GM21576 (cell line): ENCODE results near the gene KRT3.

Experiments used
- ATAC-seq: cut with Tn5 transposase; IDR thresholded peaks from one replicate; pipeline ENCODE4 v1.9.1; 2021; ENCODE audit warnings: mild to moderate bottlenecking, moderate library complexity; ENCODE audit not compliant: unreplicated experiment

Gene KRT3

GRCh38 chr12:52784909-52785308, 11.0 kb downstream of the KRT3 start:
- ATAC-seq: no peak

- no peak for ATAC-seq
Measured at GRCh38 chr12:52783563-52784316, 12.2 kb downstream of the KRT3 start.

DNA sequence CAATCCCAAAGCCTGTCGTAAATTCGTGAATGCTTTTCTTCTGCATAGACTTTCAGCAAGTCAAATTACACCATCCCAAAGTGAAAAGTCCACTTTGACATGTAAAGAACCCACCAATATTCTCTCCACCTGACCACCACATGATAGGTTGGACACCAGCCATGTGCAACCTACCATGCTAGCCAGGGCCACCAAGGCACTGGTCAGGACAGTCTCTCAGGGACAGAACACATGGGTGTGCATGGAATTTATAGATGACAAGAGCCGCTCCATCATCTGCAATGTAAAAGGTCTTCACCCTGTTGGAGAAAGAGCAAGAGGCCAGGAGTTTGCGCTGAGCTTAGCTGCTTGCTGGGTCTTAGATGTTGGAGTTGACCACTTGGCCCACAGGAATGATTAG, 13.4 kb downstream of the KRT3 start:
- no peak for ATAC-seq

- no peak for ATAC-seq
Measured at GRCh38 chr12:52781399-52782082, 14.4 kb downstream of the KRT3 start.

DNA sequence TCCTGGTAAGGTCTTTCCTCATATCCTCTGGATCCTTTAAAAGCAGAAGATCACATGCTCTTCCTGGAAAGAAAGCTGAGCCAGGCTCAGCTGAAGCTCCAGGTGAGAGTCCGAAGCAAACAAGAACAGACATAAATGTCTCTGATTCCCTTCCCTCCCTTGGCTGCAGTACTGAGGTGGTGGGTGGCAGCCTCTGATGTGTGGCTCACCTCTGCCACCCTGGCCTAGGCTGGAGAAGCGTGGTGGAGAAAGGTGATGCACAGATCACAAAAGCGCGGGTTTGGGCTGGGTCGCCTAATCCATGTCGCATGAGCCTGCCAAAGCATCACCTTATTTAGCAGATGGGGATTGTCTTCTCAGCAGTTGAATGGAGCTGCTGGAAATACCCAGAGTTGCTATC, 16.0 kb downstream of the KRT3 start:
- no peak for ATAC-seq

DNA sequence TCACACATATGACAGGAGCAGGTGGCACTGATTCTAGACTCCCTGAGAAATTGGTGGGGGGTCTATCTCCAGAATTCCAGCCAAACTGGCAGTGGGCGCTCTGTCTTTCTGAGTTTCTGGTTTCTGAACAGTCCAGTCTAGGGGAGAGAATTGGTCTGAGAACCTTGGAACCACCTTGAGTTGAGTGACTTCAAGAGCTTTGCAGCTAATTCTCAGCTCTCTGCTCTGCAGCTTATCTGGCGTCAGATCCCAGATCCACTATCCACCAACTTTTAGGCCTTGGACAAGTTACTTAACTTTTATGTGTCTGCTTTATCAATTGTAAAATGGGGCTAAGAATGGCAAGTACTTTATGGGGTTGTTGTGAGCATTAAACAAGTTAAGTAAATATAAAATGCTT, 17.1 kb downstream of the KRT3 start:
- ATAC-seq: no peak

DNA sequence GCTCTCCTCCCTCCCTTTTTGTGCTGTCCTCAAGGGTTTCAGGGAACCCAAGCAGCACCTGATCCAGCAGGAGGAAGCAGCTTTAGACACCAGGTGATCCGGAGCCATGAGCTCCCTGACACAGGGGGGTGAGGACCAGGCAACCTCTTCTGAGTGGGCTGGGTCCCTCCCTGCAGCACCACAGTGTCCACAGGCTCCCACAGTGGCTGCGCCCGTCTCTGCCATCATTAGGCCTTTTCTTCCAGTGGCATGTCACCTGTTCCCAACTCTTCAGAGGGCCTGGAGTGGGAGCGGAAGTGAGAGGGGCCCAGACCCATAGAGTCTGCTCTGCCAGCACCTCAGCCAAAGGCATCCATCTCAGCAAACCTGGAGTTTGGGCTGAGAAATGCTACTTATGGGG, 18.4 kb downstream of the KRT3 start:
- no peak for ATAC-seq

DNA sequence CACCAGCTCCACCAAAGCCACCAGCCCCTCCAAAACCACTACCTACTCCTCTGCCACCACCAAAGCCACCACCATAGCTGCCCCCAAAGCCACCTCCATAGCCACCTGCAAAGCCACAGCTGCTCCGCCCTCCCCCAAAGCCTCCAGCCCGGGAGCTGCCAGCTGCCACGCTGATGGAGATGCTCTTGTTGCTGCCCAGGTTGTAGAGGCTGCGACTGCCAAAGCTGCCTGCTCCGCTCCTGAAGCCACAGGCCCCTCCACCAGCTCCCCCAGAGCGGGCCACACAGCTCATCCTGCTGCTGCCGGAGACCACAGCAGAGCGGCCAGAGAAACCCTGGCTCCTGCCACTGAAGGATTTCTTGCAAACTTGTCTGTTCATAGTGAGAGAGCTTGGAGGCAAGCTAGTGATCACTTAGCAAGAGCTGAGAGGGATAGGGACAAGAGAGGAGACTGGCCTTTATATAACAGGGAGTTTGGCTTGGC, 19.0 kb downstream of the KRT3 start, which contains the start of gene KRT76:
KRT76 (minus strand) TSS at position 433 of the 483 bp plus-strand sequence; CDS start at position 379, 54 bp downstream.
- ATAC-seq: no peak

GRCh38 chr12:52776435-52776834, 19.5 kb downstream of the KRT3 start:
- no peak for ATAC-seq

DNA sequence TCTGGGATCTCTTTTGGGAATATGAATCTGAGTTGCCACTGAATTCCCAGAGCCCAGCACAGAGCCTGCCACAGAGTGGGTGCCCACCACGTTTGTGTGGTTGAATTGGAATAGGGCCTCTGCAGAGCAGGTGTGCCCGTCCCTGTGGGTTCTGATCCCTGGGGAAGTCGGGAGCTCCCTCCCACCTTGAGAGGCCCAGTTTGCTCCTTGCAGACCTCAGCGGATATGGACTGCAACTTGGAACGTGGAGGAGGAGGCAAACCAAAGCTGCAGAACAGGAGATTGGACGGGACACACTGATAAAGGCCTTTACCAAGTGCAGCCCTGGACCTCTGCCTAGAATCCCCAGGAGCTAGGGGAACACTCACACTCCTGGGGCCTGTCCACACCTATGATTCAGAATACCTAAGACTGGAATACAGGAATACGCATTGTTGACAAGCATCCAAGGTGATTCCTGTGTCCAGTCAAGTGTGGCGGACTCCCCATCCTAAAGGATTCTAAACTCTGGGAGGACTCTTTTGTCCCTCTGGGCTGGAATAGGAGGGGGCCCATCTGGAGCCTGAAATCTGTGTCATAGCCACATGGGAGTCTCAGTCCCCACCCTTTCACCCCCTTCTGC, 21.2 kb downstream of the KRT3 start:
- ATAC-seq: no peak

GRCh38 chr12:52772772-52773171, 23.1 kb downstream of the KRT3 start:
- ATAC-seq: no peak

GRCh38 chr12:52772188-52772587, 23.7 kb downstream of the KRT3 start:
- ATAC-seq: no peak

GRCh38 chr12:52771505-52771904, 24.4 kb downstream of the KRT3 start:
- no peak for ATAC-seq

- ATAC-seq: no peak
Measured at GRCh38 chr12:52771088-52771487, 24.8 kb downstream of the KRT3 start.

DNA sequence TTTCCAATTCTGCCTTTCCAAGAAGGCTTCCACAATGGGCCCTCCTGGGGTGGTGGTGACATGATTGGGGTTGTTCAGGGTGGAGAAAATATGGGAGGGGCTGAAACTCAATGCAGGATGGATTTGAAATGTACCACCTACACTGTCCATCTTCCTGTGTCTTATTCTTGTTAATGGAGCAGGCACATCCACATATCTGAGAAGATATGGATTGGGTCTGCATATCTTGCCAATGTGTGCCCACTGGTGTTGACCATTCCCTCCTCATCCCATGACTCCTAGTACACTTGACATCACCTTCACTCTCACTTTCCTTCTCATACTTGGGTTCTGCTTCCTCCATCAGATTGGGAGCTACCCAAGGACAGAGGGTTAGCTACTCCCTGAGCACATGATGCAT, 26.0 kb downstream of the KRT3 start:
- ATAC-seq: no peak

DNA sequence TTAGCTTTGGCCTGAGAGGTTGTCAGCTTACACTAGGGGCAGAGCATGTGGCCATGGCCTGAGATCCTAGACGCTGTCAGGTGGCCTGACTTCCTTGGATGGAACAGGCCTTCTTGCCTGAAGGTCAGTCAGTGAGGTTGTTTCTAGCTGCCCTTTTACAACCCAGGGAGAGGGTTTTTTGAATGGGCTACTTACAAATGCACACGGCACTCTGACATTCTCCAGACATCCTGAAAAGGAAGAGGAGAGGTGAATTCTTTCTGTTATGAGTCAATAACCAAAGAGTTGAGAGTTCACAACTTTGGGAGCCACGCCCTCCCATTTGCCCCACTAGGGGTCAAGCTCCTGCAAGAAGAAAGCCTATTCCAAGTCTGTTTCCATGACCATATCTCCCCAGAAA, 26.6 kb downstream of the KRT3 start:
- no peak for ATAC-seq

DNA sequence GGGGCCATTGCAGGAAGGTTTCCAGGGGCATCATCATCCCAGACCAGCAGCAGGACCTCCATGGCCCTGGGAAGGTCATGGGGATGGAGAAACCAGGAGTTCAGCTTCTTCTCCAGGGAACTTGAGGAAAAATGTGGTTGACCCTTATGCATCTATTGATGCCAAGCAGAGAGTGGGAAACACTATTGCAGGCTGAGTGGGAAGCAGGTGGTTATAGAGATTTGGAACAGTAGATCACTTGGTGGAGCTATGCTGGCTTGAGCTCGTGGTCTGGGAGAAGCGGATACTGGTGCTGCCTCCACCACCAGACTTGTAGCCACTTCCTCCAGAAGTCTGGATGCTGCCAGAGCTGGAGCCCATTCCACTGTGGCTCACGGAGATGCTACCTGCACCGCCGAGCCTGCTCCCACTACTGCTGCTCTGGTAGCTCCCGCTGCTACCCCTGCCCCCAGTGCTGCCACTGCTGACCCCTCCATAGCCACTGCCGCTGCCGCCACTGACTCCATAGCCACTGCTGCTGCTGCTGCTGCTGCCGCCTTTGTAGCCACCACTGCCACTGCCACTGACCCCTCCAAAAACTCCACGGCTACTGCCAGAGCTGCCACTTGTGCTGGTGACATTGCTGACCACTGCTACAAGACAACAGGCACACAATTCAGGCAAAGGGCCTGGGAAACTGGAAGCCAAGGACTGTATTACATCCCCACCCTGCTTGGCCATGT, 27.3 kb downstream of the KRT3 start:
- no peak for ATAC-seq

GRCh38 chr12:52767427-52767826, 28.5 kb downstream of the KRT3 start:
- no peak for ATAC-seq

DNA sequence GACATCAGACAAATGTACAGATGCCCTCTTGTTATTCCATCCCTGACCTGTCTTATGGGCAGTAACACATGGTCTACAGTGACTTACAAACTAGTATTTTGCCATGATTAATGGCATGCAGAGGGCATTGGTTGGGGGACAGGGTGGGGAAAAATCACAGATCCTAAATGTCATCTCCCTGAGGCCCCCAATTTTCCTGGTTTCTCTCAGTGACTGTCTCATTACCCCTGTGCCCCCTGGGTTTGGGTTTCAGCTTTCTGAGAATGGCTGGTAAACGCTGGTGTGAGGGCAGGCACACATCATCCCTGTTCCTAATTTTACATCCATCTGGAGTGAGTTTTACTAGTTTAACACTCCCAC, 28.9 kb downstream of the KRT3 start:
- no peak for ATAC-seq

- no peak for ATAC-seq
Measured at GRCh38 chr12:52766351-52767019, 29.4 kb downstream of the KRT3 start.

GRCh38 chr12:52765702-52766101, 30.2 kb downstream of the KRT3 start:
- no peak for ATAC-seq
